SU-DHL-6 (cell line): ENCODE measurements around the gene BOD1.

Experiments used
- H2AFZ ChIP-seq: fragments of 200-600 bp; sonication (generic); 2 replicates; pipeline ENCODE4 v1.6.1; 2014; ENCODE audit warnings: low read depth, mild to moderate bottlenecking, moderate library complexity, mixed read lengths, antibody characterized with exemption, low read length; ENCODE audit not compliant: severe bottlenecking
- H3F3A ChIP-seq: fragments of 200-600 bp; shearing (Covaris generic); 2 replicates; pipeline ENCODE4 v1.6.0; 2016; ENCODE audit warnings: antibody characterized with exemption, mild to moderate bottlenecking; ENCODE audit not compliant: insufficient read depth
- H3K27ac ChIP-seq: fragments of 200-600 bp; sonication (generic); 2 replicates; pipeline ENCODE4 v1.5.1; 2016; ENCODE audit warnings: low read depth, mild to moderate bottlenecking, low read length, moderate library complexity, mixed read lengths
- H3K27me3 ChIP-seq: fragments of 200-600 bp; sonication (generic), shearing (Covaris generic); 2 replicates; pipeline ENCODE4 v1.6.0; 2014; ENCODE audit warnings: mild to moderate bottlenecking, low read length
- H3K36me3 ChIP-seq: fragments of 200-600 bp; sonication (generic); 2 replicates; pipeline ENCODE4 v1.6.1; 2014; ENCODE audit warnings: mild to moderate bottlenecking, low read length, mixed read lengths
- H3K4me2 ChIP-seq: fragments of 300-600, 200-600 bp; shearing (Covaris generic), sonication (generic); 2 replicates; pipeline ENCODE4 v1.6.0; 2014; ENCODE audit warnings: low read length, low read depth, mild to moderate bottlenecking; ENCODE audit not compliant: poor library complexity, severe bottlenecking
- H3K4me3 ChIP-seq: fragments of 200-600 bp; sonication (generic); 2 replicates; pipeline ENCODE4 v1.5.1; 2014; ENCODE audit warnings: antibody characterized with exemption, low read length, mild to moderate bottlenecking, mixed read lengths; ENCODE audit not compliant: insufficient read depth, poor library complexity, severe bottlenecking
- H3K79me2 ChIP-seq: fragments of 200-600 bp; sonication (generic); 2 replicates; pipeline ENCODE4 v1.6.1; 2014; ENCODE audit warnings: mild to moderate bottlenecking, low read length, moderate library complexity; ENCODE audit not compliant: insufficient read depth
- H3K9ac ChIP-seq: fragments of 200-600 bp; sonication (generic); 2 replicates; pipeline ENCODE4 v1.7.0; 2014; ENCODE audit warnings: mild to moderate bottlenecking, low read length
- H3K9me2 ChIP-seq: fragments of 200-600 bp; sonication (generic); replicated peaks from 2 replicates; pipeline ENCODE4 v1.6.1; 2014; ENCODE audit warnings: low read length; ENCODE audit not compliant: insufficient read depth
- H3K9me3 ChIP-seq: fragments of 200-600 bp; sonication (generic); 2 replicates; pipeline ENCODE4 v1.6.1; 2014; ENCODE audit warnings: low read length, mixed read lengths; ENCODE audit not compliant: insufficient read depth
- H4K20me1 ChIP-seq: fragments of 200-600 bp; sonication (generic); 2 replicates; pipeline ENCODE4 v1.6.1; 2014; ENCODE audit warnings: low read depth, mild to moderate bottlenecking, antibody characterized with exemption, low read length, moderate library complexity, mixed read lengths
- EZH2phosphoT487 ChIP-seq: fragments of 200-600 bp; sonication (generic), shearing (Covaris generic); conservative IDR thresholded peaks from 2 replicates; pipeline ENCODE4 v1.6.1; 2018; ENCODE audit warnings: mild to moderate bottlenecking, antibody characterized with exemption, low read length, moderate library complexity, mixed read lengths
- TF ChIP-seq, protein P1 (sequence below): fragments of 200-600 bp; sonication (generic); IDR thresholded peaks from one replicate; pipeline ENCODE4 v1.5.1; 2017; ENCODE audit warnings: antibody characterized with exemption, mild to moderate bottlenecking, low read length, moderate library complexity; ENCODE audit not compliant: insufficient read depth, poor library complexity, severe bottlenecking

The BOD1 gene

DNA sequence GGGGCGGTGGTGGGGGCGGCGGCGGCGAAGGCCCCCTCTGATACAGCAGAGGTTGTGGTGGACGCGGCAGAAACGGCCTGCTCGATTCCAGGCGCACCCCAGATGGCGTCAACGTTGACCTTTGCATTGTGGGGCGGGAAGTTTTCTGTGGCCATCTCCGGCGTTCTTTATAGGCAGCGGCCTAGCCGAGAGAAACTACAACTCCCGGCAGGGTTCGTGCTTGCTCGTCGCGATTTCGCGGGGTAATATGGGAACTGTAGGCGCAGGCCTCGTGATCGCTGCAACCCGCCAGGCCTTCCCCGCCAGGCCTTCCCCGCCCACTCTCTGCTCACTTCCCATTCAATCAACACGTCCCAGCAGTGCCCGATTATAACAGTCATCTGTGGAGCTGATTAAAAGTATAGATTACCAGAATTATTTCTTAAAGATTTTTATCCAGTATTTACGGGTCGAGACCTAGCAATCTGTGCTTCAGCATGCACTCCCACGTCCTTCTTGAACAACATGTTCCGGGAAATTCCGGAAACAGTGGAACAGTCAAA, at the start of gene BOD1:
BOD1 (minus strand) TSS at position 74 of the 542 bp plus-strand sequence. CDS start 214 bp downstream, outside the sequence.
- H3K27ac ChIP-seq, result peak within 1 kb of the TSS; percentile 67
- peak within 1 kb of the TSS; percentile 99 for H3K4me2 ChIP-seq
- H3K4me3 ChIP-seq, result peak within 1 kb of the TSS; percentile 79
- no peaks in the 10 kb centered on the region; the same call in 1 of the 2 replicates for H4K20me1 ChIP-seq
- peaks cover 2% of the 10 kb centered on the region; the same call in 1 of the 2 replicates for H3F3A ChIP-seq
- no peaks in the 10 kb centered on the region for H3K36me3 ChIP-seq
- H3K27me3 ChIP-seq, result no peaks in the 10 kb centered on the region
- TF ChIP-seq, protein P1, sequence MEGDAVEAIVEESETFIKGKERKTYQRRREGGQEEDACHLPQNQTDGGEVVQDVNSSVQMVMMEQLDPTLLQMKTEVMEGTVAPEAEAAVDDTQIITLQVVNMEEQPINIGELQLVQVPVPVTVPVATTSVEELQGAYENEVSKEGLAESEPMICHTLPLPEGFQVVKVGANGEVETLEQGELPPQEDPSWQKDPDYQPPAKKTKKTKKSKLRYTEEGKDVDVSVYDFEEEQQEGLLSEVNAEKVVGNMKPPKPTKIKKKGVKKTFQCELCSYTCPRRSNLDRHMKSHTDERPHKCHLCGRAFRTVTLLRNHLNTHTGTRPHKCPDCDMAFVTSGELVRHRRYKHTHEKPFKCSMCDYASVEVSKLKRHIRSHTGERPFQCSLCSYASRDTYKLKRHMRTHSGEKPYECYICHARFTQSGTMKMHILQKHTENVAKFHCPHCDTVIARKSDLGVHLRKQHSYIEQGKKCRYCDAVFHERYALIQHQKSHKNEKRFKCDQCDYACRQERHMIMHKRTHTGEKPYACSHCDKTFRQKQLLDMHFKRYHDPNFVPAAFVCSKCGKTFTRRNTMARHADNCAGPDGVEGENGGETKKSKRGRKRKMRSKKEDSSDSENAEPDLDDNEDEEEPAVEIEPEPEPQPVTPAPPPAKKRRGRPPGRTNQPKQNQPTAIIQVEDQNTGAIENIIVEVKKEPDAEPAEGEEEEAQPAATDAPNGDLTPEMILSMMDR, result no peak
- no peak for TF ChIP-seq EZH2phosphoT487
- peak within 1 kb of the TSS; percentile 95 for H2AFZ ChIP-seq
- peak within 1 kb of the TSS; percentile 95 for H3K9ac ChIP-seq
- no peaks in the 10 kb centered on the region for H3K9me2 ChIP-seq
- H3K9me3 ChIP-seq, result no peaks in the 10 kb centered on the region
- peaks cover 42% of the 10 kb centered on the region for H3K79me2 ChIP-seq

DNA sequence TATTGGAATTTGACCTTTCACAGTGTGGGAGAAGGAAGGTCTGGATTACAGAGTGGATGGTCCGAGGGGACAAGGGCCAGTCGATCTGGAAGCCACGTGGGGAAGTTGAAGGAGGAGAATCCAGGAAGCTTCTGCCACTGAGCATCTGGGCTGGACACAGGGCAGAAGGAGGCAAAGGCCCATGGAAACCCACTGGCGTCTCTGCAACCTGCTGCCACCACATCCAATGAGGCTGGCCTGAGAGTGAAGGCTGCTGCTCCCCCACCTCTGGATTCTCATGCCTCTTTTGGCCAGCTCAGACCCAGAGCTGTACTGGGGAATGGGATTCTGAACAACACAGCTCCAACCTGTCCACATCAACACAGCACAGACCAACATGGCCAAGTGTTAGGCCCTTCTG, 48.9 kb upstream of the BOD1 start:
- Histone ChIP-seq H3K27ac (no peak overlapping the region), H3K4me2 (no peak overlapping the region), H3F3A (no peaks in the 10 kb centered on the region), H4K20me1 (no peaks in the 10 kb centered on the region), H2AFZ (no peak overlapping the region), H3K9me3 (no peaks in the 10 kb centered on the region), H3K36me3 (no peaks in the 10 kb centered on the region), H3K9ac (no peak overlapping the region), H3K79me2 (no peaks in the 10 kb centered on the region), H3K4me3 (no peak overlapping the region), H3K27me3 (no peaks in the 10 kb centered on the region), H3K9me2 (no peaks in the 10 kb centered on the region)
- no peak for TF ChIP-seq EZH2phosphoT487

DNA sequence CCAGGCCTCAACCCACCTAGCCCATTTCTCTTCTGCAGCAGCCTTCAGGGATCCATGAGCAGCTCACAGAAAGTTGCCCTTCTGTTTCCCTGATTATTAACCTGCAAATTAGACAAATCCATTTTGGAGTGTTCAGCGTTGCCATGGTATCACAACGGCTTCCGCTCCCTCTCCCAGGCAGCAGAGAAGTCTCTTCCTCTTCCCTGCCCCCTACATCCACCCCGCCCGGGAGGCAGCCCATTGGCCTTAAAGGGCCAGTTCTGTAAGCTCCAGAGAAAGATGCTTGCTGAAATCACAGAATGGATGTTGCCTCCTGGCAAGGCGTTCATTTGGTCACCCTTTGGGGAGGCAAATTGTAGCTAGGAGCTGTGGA, 47.7 kb upstream of the BOD1 start:
- Histone ChIP-seq H3K27ac (no peak overlapping the region), H3K9me3 (no peaks in the 10 kb centered on the region), H4K20me1 (no peaks in the 10 kb centered on the region), H3K4me3 (no peak overlapping the region), H3K27me3 (no peaks in the 10 kb centered on the region), H3K36me3 (no peaks in the 10 kb centered on the region), H3K4me2 (no peak overlapping the region), H3F3A (no peaks in the 10 kb centered on the region), H3K9me2 (no peaks in the 10 kb centered on the region), H3K9ac (no peak overlapping the region), H2AFZ (no peak overlapping the region), H3K79me2 (no peaks in the 10 kb centered on the region)
- TF ChIP-seq, protein P1, result no peak
- TF ChIP-seq EZH2phosphoT487, result no peak

DNA sequence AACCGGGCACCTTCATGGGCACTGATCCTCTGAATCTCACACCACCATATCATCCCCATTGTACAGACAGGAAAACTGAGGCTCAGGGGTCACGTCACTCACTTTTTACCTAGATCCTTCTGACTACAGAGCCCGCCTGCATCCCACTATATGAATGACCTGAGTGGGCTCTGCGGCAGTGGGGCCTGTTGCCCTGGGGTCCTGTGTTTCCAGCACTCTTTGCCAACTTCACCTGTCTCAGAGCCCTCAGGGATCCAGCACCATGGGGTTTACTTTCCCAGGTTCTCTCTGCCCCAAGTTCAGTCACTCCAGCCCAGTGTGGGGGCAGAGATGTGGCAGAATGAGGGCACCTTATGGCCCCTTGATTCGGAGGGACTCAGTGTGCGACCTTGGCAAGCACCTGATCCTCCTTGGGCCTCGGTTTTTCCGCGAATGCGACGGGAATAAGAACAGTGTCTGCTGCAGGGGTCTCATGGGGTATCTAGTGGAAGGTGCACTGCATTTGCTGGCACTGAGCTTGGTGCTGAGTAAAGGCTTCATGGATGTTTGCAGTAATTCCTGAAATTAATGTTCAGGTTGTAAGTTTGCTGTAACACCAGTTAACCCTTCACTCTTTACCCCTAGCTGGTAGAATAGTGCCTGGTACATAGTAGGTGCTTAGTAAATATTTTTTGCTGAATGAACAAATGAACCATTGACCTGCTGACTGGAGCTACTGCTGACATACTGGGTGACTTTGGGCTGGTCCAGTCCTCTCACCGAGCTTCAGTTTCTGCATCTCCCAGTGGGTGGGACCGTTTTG, 47.1 kb upstream of the BOD1 start:
- H3K36me3 ChIP-seq, result no peaks in the 10 kb centered on the region
- no peaks in the 10 kb centered on the region for H3K79me2 ChIP-seq
- H3K27me3 ChIP-seq, result no peaks in the 10 kb centered on the region
- H4K20me1 ChIP-seq, result no peaks in the 10 kb centered on the region
- no peak overlapping the region for H3K4me2 ChIP-seq
- no peak overlapping the region for H3K9ac ChIP-seq
- no peaks in the 10 kb centered on the region for H3K9me2 ChIP-seq
- no peak overlapping the region for H3K4me3 ChIP-seq
- TF ChIP-seq, protein P1, result no peak
- no peak for TF ChIP-seq EZH2phosphoT487
- no peak overlapping the region for H2AFZ ChIP-seq
- no peaks in the 10 kb centered on the region for H3F3A ChIP-seq
- no peaks in the 10 kb centered on the region for H3K9me3 ChIP-seq
- no peak overlapping the region for H3K27ac ChIP-seq
